ENCODE data around the gene ADARB1. TPM values are rescaled to one million over a fixed set of nuclear protein-coding genes. Genes with fewer than 3 reads are reported as not detected.
A peak's percentile ranks its signal among the peaks of the same experiment; 100 is the strongest.

ADARB1 gene
- polyA plus RNA-seq, 3 donors = 0.40 to 2.6 (median 1.0) TPM

DNA sequence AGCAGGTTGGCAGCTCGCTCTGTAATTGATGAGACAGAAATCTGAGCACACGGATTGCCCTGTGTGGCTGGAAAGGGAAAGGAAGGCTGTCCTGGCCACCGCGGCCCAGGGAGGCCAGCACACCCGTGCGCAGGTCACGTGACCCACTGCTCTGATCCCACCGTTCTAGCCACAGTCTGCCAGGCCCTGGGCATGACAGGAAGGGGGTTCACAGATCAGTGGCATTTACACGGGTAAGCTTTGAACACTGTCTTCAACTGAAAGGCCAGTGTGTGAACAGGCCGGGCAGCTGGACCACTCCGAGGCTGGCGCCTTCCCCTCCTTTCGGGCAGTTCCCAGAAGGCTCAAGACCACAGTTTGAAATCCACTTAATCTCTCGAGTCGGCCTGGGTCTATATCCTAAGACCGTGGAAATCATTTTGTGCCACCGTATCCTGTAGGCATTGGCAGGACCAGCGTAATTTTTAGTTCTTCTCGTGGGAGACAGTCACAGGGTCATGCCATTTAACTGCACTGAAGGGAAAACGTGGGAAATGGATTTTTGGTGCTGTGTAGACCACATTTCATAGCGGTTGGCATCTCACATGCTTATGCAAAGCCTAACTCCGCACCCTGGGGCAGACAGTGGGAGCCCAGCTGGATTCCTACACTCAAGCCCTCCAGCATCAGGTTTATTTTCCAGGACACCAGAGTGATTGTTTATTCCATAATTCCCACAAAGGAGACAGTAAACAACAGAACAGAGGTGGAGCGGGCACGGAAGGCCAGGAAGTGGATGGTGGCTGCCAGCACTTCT, 3.1 kb upstream of the ADARB1 start:
- no peak overlapping the region for H3K4me2 ChIP-seq (replicated peaks; ENCODE audit: extremely low read depth, low read length, poor library complexity, severe bottlenecking)
- no peaks in the 10 kb centered on the region for H3K9me3 ChIP-seq (replicated peaks in 1 of 2; ENCODE audit: control insufficient read depth in 1 of 2, insufficient read depth in 1 of 2, low read length in 2 of 2)
- no peak for DNase-seq
- H3K4me1 ChIP-seq (ENCODE audit: control insufficient read depth in 1 of 2, insufficient read depth in 2 of 2, low read length in 2 of 2) = peaks cover 19 to 24% of the 10 kb centered on the region in 2 donors
- H3K79me2 ChIP-seq (ENCODE audit: insufficient read depth, low read length) = no peaks in the 10 kb centered on the region
- H3K27ac Mint-ChIP-seq = peak overlapping the region in 1 of 7 donors; percentile 14
- H3K36me3 ChIP-seq (replicated peaks in 1 of 2; ENCODE audit: control insufficient read depth in 1 of 2, insufficient read depth in 2 of 2, low read length in 2 of 2) = no peaks in the 10 kb centered on the region
- H3K36me3 Mint-ChIP-seq = peaks cover 12 to 13% of the 10 kb centered on the region in 2 donors
- H3K4me1 Mint-ChIP-seq = peaks cover 14% of the 10 kb centered on the region
- no peak overlapping the region for H3K4me3 Mint-ChIP-seq
- H3K27me3 ChIP-seq (ENCODE audit: control insufficient read depth in 2 of 2, insufficient read depth in 2 of 2, low read length in 2 of 2) = peaks cover 10 to 18% of the 10 kb centered on the region in 2 donors
- H3K9ac ChIP-seq (ENCODE audit: insufficient read depth, low read length, poor library complexity, severe bottlenecking) = no peak overlapping the region
- H3K4me3 ChIP-seq (replicated peaks in 1 of 3; ENCODE audit: low read depth in 2 of 3, low read length in 3 of 3) = no peak overlapping the region
- TF ChIP-seq, protein P1, sequence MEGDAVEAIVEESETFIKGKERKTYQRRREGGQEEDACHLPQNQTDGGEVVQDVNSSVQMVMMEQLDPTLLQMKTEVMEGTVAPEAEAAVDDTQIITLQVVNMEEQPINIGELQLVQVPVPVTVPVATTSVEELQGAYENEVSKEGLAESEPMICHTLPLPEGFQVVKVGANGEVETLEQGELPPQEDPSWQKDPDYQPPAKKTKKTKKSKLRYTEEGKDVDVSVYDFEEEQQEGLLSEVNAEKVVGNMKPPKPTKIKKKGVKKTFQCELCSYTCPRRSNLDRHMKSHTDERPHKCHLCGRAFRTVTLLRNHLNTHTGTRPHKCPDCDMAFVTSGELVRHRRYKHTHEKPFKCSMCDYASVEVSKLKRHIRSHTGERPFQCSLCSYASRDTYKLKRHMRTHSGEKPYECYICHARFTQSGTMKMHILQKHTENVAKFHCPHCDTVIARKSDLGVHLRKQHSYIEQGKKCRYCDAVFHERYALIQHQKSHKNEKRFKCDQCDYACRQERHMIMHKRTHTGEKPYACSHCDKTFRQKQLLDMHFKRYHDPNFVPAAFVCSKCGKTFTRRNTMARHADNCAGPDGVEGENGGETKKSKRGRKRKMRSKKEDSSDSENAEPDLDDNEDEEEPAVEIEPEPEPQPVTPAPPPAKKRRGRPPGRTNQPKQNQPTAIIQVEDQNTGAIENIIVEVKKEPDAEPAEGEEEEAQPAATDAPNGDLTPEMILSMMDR (IDR thresholded peaks at IDR 0.05) = no peak
- 89% methylated on average over 16 of the region's 24 CpGs for WGBS (ENCODE audit: insufficient coverage)
- no peaks in the 10 kb centered on the region for H4K20me1 ChIP-seq (ENCODE audit: insufficient read depth, low read length)
- intact Hi-C loops (cut with micrococcal nuclease) = loop anchor here in 1 of 2 donors (10.0 kb wide), 1 partner anchor 54 kb away; no protein-coding TSS in a partner anchor
- peaks cover 0 to 8% (median 2%) of the 10 kb centered on the region in 7 donors for H3K9me3 Mint-ChIP-seq
- no peak overlapping the region for H3K27ac ChIP-seq (ENCODE audit: low read depth in 1 of 2, low read length in 2 of 2)
- no peak overlapping the region for H2AFZ ChIP-seq (ENCODE audit: insufficient read depth, low read depth, low read length, poor library complexity, severe bottlenecking)
- peaks cover 11 to 22% (median 18%) of the 10 kb centered on the region in 3 donors for H3K27me3 Mint-ChIP-seq (ENCODE audit: low read depth in 3 of 3)

DNA sequence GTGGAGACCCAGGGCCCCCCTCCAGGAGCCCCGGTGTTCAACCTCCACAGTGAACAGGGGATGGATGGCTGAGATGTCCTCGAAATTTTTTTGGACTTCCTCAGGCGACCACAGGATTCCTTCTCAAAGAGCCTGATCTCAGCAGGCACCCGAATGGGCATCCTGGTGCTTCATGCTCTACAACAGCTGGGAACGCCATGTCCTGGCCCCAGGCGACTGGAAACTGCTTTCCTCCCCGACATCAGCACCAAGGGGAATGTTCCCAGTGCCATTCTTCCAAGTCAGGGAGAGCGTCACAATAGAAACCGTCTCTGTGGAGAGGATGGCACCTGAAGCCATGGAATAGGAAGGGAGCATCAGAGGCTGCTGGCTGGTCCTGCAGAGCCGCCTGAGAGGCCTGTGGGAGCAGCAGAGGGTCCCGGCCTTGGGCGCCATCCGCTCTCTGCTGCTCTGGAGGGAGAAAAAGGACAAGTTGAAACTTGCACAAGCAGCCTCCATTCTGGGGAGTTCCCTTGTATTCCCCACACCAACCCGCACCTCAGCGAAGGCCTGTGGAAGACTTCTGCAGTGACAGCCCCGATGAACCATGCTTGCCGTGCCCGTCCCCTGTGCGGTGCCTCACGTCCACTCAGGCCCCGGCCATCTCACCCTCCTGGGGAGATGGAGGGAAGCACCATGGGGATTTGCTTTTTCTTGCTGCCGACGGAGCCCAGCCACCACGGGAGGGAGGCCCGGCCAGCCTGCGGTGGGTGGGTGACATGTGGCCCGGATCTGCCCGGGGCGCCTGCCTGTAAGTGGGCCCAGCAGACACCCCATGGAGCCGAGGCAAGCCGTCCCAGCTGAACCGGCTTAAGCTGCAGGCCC, 2.3 kb upstream of the ADARB1 start:
- Histone ChIP-seq H3K27ac (ENCODE audit: low read depth in 1 of 2, low read length in 2 of 2) (no peak overlapping the region), H3K9ac (ENCODE audit: insufficient read depth, low read length, poor library complexity, severe bottlenecking) (no peak overlapping the region), H2AFZ (ENCODE audit: insufficient read depth, low read depth, low read length, poor library complexity, severe bottlenecking) (no peak overlapping the region), H3K4me1 (ENCODE audit: control insufficient read depth in 1 of 2, insufficient read depth in 2 of 2, low read length in 2 of 2) (peaks cover 21 to 30% of the 10 kb centered on the region in 2 donors), H3K4me2 (replicated peaks; ENCODE audit: extremely low read depth, low read length, poor library complexity, severe bottlenecking) (no peak overlapping the region), H3K79me2 (ENCODE audit: insufficient read depth, low read length) (no peaks in the 10 kb centered on the region), H3K36me3 (replicated peaks in 1 of 2; ENCODE audit: control insufficient read depth in 1 of 2, insufficient read depth in 2 of 2, low read length in 2 of 2) (no peaks in the 10 kb centered on the region), H3K4me3 (replicated peaks in 1 of 3; ENCODE audit: low read depth in 2 of 3, low read length in 3 of 3) (no peak overlapping the region), H3K27me3 (ENCODE audit: control insufficient read depth in 2 of 2, insufficient read depth in 2 of 2, low read length in 2 of 2) (peaks cover 11 to 22% of the 10 kb centered on the region in 2 donors), H3K9me3 (replicated peaks in 1 of 2; ENCODE audit: control insufficient read depth in 1 of 2, insufficient read depth in 1 of 2, low read length in 2 of 2) (no peaks in the 10 kb centered on the region), H4K20me1 (ENCODE audit: insufficient read depth, low read length) (no peaks in the 10 kb centered on the region)
- Mint-ChIP-seq H3K4me1 (peaks cover 20% of the 10 kb centered on the region), H3K27me3 (ENCODE audit: low read depth in 3 of 3) (peaks cover 14 to 25% (median 18%) of the 10 kb centered on the region in 3 donors), H3K9me3 (peaks cover 0 to 8% (median 2%) of the 10 kb centered on the region in 7 donors), H3K36me3 (peaks cover 14% of the 10 kb centered on the region in 2 donors), H3K27ac (peak overlapping the region in 1 of 7 donors; percentile 48), H3K4me3 (peak overlapping the region; percentile 3 to 51)
- WGBS (ENCODE audit: insufficient coverage) = 94% methylated on average over 22 of the region's 32 CpGs
- TF ChIP-seq, protein P1 (IDR thresholded peaks at IDR 0.05) = no peak
- DNase-seq = no peak
- intact Hi-C loops (cut with micrococcal nuclease) = loop anchor here in 1 of 2 donors (10.0 kb wide), 1 partner anchor 53 kb away; no protein-coding TSS in a partner anchor

Measured in CD14-positive monocyte (primary cell).